Stimulated activated CD8-positive, alpha-beta memory T cell treated with anti-CD3 and anti-CD28 coated beads, Interleukin-7, amount 100 ng/mL, for 24 hours (primary cell): ENCODE measurements around the gene INF2.
"Not testable (repeated sequence)": the region's sequence is repeated elsewhere in the genome, so short reads cannot be mapped to it uniquely, and the experiment has no call there.

Experiments
- DNase-seq: peaks from one replicate; pipeline ENCODE4 v3.0.0-alpha.2; 2020; ENCODE audit warnings: low read depth

Gene INF2

DNA sequence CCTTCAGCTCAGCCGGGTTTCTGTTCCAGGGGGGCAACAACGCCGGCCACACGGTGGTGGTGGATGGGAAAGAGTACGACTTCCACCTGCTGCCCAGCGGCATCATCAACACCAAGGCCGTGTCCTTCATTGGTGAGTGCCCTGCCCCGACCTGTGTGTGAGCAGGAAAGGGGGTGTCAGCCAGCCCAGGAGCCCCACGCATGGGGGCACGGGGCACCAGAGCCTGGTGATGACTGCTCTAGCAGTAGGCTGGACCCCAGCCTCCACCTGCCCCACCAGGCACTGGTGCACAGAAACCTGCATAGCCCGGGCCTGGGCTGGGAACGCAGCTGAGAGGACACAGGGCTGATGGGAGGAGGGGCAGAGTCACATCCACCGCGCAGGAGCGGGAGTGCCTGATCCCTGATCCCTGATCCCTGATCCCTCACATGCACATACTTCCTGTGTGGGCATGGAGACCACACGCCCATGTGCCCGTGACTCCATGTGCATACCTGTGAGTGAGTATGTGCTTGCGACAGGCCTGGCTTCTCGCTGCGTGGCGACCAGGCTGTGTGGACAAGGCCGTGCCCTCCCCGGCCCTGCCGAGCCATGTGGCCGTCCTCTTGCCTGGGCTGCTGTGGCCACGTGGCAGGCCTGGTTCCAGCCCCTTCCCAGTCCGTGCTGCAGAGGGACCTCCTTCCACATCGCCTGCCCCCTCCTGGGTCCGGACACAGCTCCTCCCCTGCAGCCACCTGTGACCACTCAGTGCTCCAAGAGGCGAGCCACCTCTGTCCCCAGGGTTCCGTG is 45.8 kb downstream of the INF2 start:
- no peak for DNase-seq

DNA sequence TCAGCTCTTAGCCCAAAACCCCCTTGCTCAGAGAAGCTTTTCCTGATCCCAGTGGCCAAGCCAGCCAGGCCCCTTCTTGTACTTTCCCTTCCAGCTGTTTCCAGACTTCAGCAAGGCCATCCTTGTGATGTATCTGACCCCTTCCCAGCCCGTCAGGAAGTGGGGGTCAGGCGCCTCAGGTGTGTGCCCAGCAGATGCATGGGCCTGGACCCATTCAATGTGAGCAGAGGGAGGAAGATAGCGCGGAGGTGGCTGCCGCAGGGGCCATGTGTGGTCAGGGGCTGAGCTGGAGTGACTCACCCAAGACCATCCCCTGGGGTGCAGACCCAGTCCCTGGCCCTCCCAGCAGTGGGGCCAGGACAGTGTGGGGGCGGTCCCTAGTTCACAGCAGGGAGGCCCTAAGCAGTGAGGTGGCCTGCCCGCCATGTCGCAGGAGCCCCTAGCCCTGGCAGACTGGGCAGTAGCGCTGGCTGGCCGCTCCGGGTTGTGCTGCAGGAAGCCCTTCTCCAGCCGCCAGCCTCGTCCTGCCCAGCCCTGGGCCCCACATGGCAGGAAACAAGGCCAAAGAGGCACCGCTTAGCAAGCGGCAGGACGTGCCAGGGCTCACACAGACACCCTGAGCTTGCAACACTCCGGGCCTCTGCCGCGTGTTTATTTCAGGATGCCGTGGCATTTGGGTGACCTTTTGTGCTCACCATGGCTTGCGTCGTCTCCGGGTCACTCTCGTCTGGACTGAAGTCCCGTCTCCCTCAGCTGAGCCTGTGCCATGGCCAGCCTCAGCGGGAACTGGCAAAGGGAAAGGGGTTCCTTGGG is 46.6 kb downstream of the INF2 start:
- DNase-seq: no peak

DNA sequence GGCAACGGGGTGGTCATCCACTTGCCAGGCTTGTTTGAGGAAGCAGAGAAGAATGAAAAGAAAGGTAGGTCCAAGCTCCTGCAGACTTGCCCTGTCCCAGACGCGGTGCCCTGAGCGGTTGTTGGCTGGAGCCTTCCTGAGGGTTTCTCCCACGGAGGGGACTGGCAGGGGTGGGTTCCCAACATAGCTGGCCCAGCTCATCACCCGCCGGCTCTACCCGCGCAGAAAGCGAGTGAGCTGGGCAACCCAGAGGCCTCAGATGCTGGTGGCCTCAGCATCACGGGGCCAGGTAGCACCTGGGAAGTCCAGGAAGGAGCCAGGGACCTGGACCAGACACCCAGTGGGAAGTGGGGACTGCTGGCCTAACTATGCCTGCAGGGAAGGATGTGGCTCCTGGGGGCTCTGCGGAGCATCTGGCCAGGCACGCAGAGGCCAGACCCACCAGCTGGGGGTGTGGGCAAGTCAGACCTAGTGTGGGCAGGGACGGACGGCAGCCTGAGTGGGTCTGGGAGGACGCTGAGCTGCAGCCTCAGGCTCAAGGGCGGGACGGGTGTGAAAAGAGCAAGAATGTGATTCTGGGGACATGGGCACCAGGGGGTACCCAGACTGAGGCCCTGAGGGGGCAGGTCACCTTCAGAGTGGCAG is 49.1 kb downstream of the INF2 start:
- no peak for DNase-seq

DNA sequence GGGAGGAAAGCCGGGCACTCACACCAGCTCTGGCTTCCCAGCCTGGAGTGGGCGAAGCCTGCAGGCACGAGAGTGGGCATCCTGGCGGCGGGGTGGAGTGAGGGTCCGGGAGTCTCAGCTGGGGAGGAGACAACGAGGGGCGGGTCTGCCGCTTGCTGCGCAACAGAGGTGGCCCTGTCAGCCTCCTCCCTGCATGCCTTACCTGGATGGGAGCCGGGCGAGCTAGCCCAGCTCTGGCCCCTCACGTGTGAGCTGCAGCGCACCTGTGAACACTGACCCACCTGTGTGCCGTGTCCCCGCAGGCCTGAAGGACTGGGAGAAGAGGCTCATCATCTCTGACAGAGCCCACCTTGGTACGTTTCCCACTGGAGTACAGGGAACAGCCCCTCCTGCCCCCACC is 49.6 kb downstream of the INF2 start:
- DNase-seq: no peak

DNA sequence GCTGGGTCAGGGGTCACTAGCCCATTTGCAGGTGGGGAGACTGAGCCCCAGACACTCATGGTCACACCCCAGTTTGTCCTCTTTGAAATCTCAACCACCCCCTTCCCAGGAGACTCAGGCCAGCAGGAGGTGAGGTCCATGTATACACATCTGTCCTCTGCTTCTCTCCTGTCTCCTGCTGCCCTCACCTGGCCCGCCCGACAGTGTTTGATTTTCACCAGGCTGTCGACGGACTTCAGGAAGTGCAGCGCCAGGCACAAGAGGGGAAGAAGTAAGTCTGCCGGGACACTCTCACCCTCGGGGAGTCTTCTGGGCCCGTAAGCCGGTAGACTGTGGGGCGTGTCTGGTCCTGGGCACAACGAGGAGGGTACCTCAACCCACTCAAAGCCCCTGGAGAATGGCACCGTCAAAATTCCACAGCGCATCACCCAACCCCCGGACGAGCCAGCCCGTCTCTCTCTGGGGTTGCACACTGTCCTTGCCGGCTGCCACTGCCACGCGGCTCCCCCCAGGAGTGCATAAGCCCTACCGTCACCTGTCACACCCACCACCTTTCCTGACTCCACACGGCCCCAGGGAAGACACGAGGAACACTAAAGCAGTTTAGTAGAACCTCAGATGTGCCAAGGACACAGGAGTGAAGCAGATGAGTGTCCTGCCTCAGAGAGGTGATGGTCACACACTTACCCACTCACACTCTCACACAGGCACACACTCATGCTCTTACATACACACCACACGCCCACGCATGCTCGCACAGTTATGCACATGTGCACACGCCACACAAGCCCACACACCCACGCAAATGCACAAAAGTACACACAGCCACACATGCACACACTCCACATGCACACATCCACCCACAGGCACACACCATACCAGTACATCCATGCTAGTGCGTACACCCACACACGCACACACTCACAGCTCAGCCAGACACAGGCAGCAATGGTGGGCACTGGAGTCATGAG is 50.4 kb downstream of the INF2 start:
- no peak for DNase-seq

DNA sequence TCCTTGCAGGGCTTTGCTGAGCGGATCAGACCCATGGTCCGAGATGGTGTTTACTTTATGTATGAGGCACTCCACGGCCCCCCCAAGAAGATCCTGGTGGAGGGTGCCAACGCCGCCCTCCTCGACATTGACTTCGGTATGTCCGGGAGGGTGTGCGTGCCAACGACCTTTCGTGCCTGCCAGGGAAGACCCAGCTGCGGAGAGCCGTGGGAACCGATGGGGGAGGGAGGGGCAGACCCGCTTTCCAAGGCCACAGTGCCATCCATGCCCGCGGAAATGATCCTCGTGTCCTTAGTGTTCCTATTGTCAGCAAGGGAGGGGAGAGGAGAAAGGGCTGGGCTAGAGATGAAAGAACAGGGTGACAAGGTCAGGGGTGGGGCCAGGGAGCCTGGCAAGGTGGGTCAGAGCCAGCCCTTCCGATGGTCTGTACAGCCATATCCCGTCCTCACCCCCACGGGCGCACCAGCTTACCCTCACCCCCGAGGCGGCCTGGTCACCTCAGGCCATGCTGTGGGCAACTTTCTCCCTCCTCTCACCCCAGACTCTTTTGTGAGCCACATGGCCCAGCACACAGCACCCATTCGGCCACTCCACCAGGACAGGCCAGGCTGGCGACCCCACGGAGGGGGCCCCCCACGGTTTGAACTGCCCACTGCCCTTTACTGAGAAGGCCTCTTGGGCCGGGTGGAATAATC is 51.8 kb downstream of the INF2 start:
- DNase-seq: no peak

DNA sequence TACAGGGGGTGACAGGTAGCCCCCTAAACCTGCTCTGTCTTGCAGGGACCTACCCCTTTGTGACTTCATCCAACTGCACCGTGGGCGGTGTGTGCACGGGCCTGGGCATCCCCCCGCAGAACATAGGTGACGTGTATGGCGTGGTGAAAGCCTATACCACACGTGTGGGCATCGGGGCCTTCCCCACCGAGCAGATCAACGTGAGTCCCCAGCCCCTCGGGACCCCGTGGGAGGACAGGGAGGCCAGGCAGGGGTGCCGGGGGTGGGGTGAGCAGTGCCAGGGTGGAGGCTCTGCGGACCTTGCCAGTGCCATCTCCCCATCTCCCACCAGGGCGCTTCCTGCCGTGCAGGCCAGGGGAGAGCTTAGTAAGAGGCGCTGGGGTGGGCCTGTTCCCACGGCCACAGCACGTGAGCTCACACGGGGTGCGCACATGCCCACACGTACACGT is 52.4 kb downstream of the INF2 start:
- DNase-seq: no peak

DNA sequence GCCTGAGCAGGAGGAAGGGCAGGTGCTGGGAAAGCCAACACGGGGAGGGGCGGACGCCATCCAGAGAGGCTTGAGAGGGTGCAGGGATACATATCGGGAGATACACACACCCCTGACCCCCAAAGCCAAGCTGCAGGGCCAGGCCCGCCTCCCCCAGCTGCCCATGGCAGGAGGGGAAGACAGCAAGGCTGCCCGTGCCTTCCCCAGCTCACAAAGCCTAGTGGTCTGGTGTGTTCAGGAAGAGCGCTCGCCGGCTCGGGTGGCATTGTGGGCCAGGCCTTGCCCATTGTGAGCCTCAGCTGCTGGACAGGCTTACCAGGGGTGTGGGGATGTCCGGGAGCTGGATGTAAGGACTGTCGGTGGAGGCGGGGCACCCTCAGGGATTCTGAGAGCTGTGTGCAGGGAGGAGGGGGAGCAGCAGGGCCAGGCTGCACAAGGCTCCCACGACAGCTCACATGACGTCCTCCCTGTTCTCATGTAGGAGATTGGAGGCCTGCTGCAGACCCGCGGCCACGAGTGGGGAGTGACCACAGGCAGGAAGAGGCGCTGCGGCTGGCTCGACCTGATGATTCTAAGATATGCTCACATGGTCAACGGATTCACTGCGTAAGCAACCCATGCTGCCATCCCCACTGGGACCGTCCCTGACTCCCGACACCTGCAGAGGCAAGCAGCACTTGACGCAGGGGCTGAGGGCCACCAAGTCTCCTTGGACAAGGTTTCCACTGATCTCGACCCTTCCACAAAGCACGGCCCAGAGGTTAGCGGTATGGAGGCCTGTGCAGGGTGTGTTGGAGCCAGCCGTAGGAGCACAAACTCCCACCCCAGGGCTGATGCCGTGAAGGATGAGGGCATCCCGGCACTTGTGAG is 53.4 kb downstream of the INF2 start:
- no peak for DNase-seq

DNA sequence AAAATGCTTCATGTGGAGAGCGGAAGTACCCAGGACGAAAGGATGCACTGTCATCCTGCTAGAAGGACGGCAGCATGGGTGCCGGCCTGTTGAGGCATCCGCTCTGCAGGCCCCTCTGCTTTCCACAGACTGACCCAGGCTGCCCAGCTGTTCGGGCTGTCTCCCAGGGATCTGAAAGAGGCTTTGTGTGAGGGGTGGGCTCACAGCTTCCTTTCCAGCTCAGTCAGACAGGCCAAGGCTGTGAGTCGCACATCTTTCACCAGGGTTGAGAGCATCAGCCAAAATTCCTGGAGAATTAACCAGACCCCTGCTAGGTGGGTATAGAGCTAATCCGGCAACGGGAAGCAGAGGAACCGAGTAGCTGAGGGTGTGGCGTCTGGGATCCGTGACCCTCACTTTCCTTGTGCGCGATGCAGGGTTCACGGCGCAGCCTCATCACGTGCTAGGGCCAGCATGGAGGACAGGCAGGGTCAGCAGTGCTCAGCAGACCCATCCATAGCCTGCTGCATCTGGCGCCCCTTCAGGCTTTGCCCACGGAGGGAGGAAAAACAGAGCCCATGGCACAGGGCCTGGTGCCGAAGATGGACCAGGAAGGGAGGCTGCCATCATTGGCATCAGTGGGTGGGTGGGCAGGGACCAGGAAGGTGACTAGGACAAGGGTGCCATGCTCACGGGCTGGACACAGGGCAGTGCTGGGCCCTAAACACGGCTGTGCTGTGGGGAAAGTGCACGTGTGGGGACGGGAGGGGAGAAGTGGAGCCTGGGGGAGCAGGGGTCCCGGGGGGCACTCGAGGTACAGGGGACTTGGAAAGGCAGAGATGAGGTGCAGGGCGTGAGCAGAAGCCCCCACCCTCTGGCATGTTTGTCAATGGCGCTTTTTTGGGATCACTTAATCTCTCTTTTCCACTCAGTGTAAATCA is 54.3 kb downstream of the INF2 start:
- no peak for DNase-seq

DNA sequence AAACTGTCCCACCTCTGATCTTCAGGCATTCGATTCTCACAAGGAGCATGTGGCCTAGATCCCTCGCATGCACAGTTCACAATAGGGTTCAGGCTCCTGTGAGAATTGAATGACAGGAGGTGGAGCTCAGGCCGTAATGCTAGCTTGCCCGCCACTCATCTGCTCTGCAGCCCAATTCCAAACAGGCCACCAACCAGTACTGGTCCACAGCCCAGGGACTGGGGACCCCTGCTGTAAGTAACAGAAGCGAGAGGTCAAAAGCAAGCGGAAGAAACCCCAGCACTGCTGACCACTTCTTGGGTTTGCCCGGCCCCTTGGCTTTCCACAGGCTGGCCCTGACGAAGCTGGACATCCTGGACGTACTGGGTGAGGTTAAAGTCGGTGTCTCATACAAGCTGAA is 55.1 kb downstream of the INF2 start:
- DNase-seq: no peak

DNA sequence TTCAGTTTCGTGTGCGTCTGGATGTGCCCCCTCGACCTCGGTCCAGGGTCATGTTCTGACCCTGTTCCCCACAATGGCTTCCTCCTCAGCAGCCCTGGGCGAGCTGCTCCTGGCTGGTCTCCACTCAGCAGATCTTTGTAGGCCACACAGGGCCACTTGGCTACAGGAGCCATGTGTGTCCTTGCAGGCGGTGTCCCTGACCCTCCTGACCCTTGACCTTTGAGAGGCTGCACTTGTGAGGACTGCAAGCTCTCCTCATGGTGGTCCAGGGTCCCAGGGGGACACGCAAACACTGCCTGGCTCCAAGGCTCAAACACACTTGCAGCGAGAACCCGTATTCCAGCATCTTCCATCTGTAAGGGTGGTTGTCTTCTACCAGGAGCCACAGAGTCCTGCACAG is 56.0 kb downstream of the INF2 start:
- no peak for DNase-seq

DNA sequence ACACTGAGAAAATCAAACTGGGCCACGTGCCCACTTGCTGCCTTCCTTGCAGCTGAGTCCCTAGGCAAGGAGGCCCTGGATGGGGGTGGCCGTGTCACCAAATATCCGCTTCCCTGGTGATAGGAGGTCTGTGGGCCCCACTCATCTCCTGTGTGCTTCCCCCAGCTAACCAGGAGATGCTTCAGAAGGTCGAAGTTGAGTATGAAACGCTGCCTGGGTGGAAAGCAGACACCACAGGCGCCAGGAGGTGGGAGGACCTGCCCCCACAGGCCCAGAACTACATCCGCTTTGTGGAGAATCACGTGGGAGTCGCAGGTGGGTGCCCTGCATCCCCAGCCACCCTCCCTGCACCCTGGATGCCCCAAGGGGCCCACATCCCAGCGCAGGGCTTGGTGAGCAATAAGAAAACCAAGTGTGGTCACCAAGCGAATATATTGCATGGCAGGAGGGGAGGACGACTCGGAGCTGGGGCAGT is 56.7 kb downstream of the INF2 start:
- DNase-seq: no peak

DNA sequence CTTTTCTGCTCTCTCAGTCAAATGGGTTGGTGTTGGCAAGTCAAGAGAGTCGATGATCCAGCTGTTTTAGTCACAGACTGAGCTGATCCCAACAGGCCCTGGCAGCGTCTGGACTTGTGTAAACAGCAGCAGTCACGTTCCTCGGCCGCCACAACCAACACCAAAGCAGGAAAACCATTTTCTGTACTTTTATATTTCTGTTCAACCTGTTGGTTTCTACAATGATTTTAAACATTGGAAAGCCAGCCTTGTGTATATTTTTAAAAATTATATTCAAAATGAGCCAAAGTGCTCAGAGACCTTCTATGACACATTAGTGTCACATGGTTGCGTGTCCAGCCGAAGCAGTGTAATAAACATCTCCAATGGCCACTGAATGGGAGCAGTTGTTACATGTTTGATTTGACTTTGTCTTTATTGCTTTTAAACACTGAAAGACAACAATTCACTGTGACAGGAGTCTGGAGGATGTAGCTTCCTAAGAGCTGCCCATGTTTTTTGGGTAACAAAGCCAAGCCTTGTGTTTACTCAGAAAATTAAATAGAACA is 57.6 kb downstream of the INF2 start:
- no peak for DNase-seq

DNA sequence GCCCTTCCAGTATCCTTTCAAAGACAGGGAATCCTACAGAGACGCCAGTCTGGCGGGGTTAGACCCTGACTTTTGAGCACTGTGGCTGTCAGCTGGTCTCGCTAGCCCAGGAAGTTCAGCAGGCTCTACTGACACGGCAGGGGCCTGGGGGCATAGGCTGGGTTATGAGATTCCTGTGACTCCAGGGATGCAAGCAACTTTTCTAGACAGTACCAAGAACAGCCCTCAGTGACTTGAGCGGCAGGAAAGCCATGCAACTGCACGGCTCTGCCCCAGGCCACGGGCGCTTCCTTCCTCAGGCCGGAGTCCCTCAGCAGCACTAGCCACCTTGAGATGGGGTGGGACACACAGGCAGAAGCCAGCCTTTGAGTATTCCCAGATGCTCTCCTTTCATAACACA is 58.5 kb downstream of the INF2 start:
- DNase-seq: no peak

DNA sequence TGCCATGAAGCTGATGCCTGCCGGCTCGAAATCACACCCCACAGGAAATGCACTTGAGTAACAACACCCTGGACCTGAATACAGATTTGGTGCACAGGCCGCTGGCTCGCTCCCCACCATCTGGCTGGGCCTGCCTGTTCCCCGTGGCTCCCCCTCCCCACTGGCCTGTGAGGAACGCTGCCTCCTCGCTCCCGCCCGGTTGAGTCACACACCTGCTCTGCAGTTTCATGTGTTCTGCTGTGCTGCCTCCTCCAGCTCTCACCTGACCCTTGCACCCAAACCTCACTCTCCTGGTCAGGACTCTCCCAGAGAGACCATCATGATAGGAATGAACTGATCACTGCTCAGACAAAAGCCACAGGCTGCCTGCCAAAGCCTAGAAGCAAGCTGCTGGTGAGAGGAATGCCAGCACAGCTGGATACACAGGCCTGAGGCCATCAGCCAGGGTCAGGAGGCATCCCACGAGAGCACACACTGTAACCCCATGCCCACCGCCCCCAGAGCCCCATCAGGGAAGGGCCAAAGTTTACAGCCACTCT is 59.8 kb downstream of the INF2 start:
- DNase-seq: no peak

DNA sequence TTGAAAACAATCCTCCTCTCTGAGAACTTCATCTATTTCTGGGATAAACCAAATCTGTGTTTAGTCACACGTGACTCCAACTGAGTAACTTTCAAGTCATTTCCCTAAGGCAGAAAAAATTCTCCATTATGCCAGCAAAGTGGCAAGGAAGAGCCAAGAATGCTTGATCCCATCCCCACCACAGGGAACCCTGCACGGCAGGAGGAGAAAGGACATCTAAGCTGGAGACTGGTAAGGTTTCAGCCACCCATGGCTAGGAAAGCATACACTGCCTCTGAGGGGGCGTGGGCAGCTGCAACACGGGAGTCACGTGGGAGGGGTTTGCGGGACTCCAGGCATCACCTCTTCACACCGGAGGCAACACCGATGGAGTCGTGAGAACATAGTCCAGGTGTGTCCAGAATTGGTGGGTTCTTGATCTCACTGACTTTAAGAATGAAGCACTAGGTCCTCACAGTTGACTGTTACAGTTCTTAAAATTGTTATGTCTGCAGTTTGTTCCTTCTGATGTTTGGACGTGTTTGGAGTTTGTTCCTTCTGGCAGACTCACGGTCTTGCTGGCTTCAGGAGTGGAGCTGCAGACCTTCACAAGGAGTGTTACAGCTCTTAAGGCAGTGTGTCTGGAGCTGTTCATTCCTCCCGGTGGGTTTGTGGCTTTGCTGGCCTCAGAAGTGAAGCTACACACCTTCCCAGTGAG is 60.8 kb downstream of the INF2 start:
- no peak for DNase-seq

DNA sequence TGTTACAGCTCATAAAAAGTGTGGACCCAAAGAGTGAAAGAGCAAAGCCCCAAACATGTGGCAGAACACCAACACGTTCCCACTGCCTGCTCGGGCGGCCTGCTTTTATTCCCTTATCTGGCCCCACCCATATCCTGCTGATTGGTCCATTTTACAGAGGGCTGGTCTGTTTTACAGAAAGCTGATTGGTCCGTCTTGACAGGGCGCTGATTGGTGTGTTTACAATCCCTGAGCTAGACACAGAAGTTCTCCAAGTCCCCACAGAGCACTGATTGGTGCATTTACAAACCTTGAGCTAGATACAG is 61.3 kb downstream of the INF2 start:
- not testable (repeated sequence) for DNase-seq
